MM.1S (cell line): ENCODE results near the gene SLC4A4.

Source experiments
- EZH2 ChIP-seq: fragments of 300-600 bp; sonication (generic); optimal IDR thresholded peaks from 2 replicates; pipeline ENCODE3; 2017; ENCODE audit warnings: low read depth, mild to moderate bottlenecking, antibody characterized with exemption, low read length, mixed read lengths
- EZH2phosphoT487 ChIP-seq: fragments of 300-600 bp; sonication (generic); IDR thresholded peaks from 2 replicates; pipeline ENCODE4 v1.6.1; 2018; ENCODE audit warnings: antibody characterized with exemption, low read length
- TF ChIP-seq, protein P1 (sequence below): fragments of 300-600 bp; sonication (generic); IDR thresholded peaks from 2 replicates; pipeline ENCODE4 v1.5.1; 2016; ENCODE audit warnings: antibody characterized with exemption, low read length, mixed read lengths

DNA sequence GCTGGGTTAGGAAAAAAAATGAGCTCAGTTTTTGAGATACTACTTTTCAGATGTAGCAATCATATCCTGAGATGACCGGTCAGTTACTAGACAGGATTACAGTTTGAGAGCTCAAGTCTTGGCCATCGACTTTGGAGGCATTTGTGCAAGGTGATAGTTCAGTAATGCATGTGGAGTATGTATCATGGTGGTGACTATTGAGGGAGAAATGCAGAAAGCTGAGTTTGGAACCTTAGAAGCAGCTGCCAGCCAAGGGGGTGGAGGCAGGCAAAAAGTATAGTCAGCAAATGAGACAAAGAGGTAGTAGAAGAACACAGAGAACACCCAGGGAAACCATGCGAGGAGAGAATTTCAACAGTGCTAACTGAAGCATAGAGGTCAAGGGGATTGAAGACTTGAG, 48.7 kb upstream of the SLC4A4 start:
- TF ChIP-seq, protein P1, sequence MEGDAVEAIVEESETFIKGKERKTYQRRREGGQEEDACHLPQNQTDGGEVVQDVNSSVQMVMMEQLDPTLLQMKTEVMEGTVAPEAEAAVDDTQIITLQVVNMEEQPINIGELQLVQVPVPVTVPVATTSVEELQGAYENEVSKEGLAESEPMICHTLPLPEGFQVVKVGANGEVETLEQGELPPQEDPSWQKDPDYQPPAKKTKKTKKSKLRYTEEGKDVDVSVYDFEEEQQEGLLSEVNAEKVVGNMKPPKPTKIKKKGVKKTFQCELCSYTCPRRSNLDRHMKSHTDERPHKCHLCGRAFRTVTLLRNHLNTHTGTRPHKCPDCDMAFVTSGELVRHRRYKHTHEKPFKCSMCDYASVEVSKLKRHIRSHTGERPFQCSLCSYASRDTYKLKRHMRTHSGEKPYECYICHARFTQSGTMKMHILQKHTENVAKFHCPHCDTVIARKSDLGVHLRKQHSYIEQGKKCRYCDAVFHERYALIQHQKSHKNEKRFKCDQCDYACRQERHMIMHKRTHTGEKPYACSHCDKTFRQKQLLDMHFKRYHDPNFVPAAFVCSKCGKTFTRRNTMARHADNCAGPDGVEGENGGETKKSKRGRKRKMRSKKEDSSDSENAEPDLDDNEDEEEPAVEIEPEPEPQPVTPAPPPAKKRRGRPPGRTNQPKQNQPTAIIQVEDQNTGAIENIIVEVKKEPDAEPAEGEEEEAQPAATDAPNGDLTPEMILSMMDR, result no peak
- TF ChIP-seq EZH2 (no peak), EZH2phosphoT487 (no peak)
